ENCODE data around the gene CTRB2.
"Not testable (repeated sequence)": the region's sequence is repeated elsewhere in the genome, so short reads cannot be mapped to it uniquely, and the experiment has no call there.

The CTRB2 gene

GRCh38 chr16:75223129-75223528 lies 16.2 kb upstream of the CTRB2 start:
- H3K4me3 ChIP-seq (ENCODE audit: low read depth, low read length); H3K9me3 ChIP-seq (ENCODE audit: control insufficient read depth, insufficient read depth, low read depth, low read length); H3K36me3 ChIP-seq (ENCODE audit: control insufficient read depth, insufficient read depth, low read length); H3K27me3 ChIP-seq (ENCODE audit: control insufficient read depth, insufficient read depth, low read length); H3K9ac ChIP-seq (ENCODE audit: low read length); H3K27ac ChIP-seq (ENCODE audit: low read depth, low read length); H3K4me1 ChIP-seq (ENCODE audit: control insufficient read depth, insufficient read depth, low read length): not testable (repeated sequence)

- Histone ChIP-seq H3K27me3 (ENCODE audit: control insufficient read depth, insufficient read depth, low read length) (no peaks in the 10 kb centered on the region), H3K4me1 (ENCODE audit: control insufficient read depth, insufficient read depth, low read length) (no peaks in the 10 kb centered on the region), H3K4me3 (ENCODE audit: low read depth, low read length) (no peak overlapping the region), H3K9me3 (ENCODE audit: control insufficient read depth, insufficient read depth, low read depth, low read length) (no peaks in the 10 kb centered on the region), H3K9ac (ENCODE audit: low read length) (no peak overlapping the region), H3K36me3 (ENCODE audit: control insufficient read depth, insufficient read depth, low read length) (no peaks in the 10 kb centered on the region), H3K27ac (ENCODE audit: low read depth, low read length) (no peak overlapping the region)
These were observed 15.4 kb upstream of the CTRB2 start for GRCh38 chr16:75222271-75222783.

GRCh38 chr16:75219838-75220237 lies 12.9 kb upstream of the CTRB2 start:
- H3K27me3 ChIP-seq (ENCODE audit: control insufficient read depth, insufficient read depth, low read length): no peaks in the 10 kb centered on the region
- no peaks in the 10 kb centered on the region for H3K9me3 ChIP-seq (ENCODE audit: control insufficient read depth, insufficient read depth, low read depth, low read length)
- no peak overlapping the region for H3K27ac ChIP-seq (ENCODE audit: low read depth, low read length)
- H3K36me3 ChIP-seq (ENCODE audit: control insufficient read depth, insufficient read depth, low read length): no peaks in the 10 kb centered on the region
- no peak overlapping the region for H3K4me3 ChIP-seq (ENCODE audit: low read depth, low read length)
- no peak overlapping the region for H3K9ac ChIP-seq (ENCODE audit: low read length)
- no peaks in the 10 kb centered on the region for H3K4me1 ChIP-seq (ENCODE audit: control insufficient read depth, insufficient read depth, low read length)

GRCh38 chr16:75219088-75219487 lies 12.1 kb upstream of the CTRB2 start:
- Histone ChIP-seq H3K4me3 (ENCODE audit: low read depth, low read length) (no peak overlapping the region), H3K27me3 (ENCODE audit: control insufficient read depth, insufficient read depth, low read length) (no peaks in the 10 kb centered on the region), H3K36me3 (ENCODE audit: control insufficient read depth, insufficient read depth, low read length) (no peaks in the 10 kb centered on the region), H3K4me1 (ENCODE audit: control insufficient read depth, insufficient read depth, low read length) (no peaks in the 10 kb centered on the region), H3K9ac (ENCODE audit: low read length) (no peak overlapping the region), H3K27ac (ENCODE audit: low read depth, low read length) (no peak overlapping the region), H3K9me3 (ENCODE audit: control insufficient read depth, insufficient read depth, low read depth, low read length) (no peaks in the 10 kb centered on the region)

GRCh38 chr16:75218256-75219076 lies 11.5 kb upstream of the CTRB2 start, which contains the start of gene CTRB1:
TSS of gene CTRB1 (plus strand) at chr16:75218988. CDS start at chr16:75219008, 20 bp downstream.
- no peaks in the 10 kb centered on the region for H3K36me3 ChIP-seq (ENCODE audit: control insufficient read depth, insufficient read depth, low read length)
- no peak within 1 kb of the TSS for H3K4me3 ChIP-seq (ENCODE audit: low read depth, low read length)
- H3K27ac ChIP-seq (ENCODE audit: low read depth, low read length): no peak within 1 kb of the TSS
- no peaks in the 10 kb centered on the region for H3K27me3 ChIP-seq (ENCODE audit: control insufficient read depth, insufficient read depth, low read length)
- no peak within 1 kb of the TSS for H3K9ac ChIP-seq (ENCODE audit: low read length)
- no peaks in the 10 kb centered on the region for H3K4me1 ChIP-seq (ENCODE audit: control insufficient read depth, insufficient read depth, low read length)
- H3K9me3 ChIP-seq (ENCODE audit: control insufficient read depth, insufficient read depth, low read depth, low read length): no peaks in the 10 kb centered on the region

- Histone ChIP-seq H3K36me3 (ENCODE audit: control insufficient read depth, insufficient read depth, low read length) (no peaks in the 10 kb centered on the region), H3K9ac (ENCODE audit: low read length) (no peak overlapping the region), H3K4me1 (ENCODE audit: control insufficient read depth, insufficient read depth, low read length) (no peaks in the 10 kb centered on the region), H3K9me3 (ENCODE audit: control insufficient read depth, insufficient read depth, low read depth, low read length) (no peaks in the 10 kb centered on the region), H3K27ac (ENCODE audit: low read depth, low read length) (no peak overlapping the region), H3K27me3 (ENCODE audit: control insufficient read depth, insufficient read depth, low read length) (no peaks in the 10 kb centered on the region), H3K4me3 (ENCODE audit: low read depth, low read length) (no peak overlapping the region)
These were observed 10.5 kb upstream of the CTRB2 start for GRCh38 chr16:75217389-75217851.

- no peak overlapping the region for H3K9ac ChIP-seq (ENCODE audit: low read length)
- no peak overlapping the region for H3K4me3 ChIP-seq (ENCODE audit: low read depth, low read length)
- no peak overlapping the region for H3K27ac ChIP-seq (ENCODE audit: low read depth, low read length)
- H3K36me3 ChIP-seq (ENCODE audit: control insufficient read depth, insufficient read depth, low read length): no peaks in the 10 kb centered on the region
- H3K9me3 ChIP-seq (ENCODE audit: control insufficient read depth, insufficient read depth, low read depth, low read length): no peaks in the 10 kb centered on the region
- no peaks in the 10 kb centered on the region for H3K4me1 ChIP-seq (ENCODE audit: control insufficient read depth, insufficient read depth, low read length)
- no peaks in the 10 kb centered on the region for H3K27me3 ChIP-seq (ENCODE audit: control insufficient read depth, insufficient read depth, low read length)
These were observed 9.6 kb upstream of the CTRB2 start for GRCh38 chr16:75216576-75216975.

GRCh38 chr16:75216127-75216526 lies 9.2 kb upstream of the CTRB2 start:
- Histone ChIP-seq H3K4me3 (ENCODE audit: low read depth, low read length) (no peak overlapping the region), H3K36me3 (ENCODE audit: control insufficient read depth, insufficient read depth, low read length) (no peaks in the 10 kb centered on the region), H3K9me3 (ENCODE audit: control insufficient read depth, insufficient read depth, low read depth, low read length) (no peaks in the 10 kb centered on the region)

GRCh38 chr16:75211286-75211685 lies 4.3 kb upstream of the CTRB2 start:
- H3K9ac ChIP-seq (ENCODE audit: low read length); H3K27ac ChIP-seq (ENCODE audit: low read depth, low read length); H3K36me3 ChIP-seq (ENCODE audit: control insufficient read depth, insufficient read depth, low read length); H3K9me3 ChIP-seq (ENCODE audit: control insufficient read depth, insufficient read depth, low read depth, low read length); H3K4me3 ChIP-seq (ENCODE audit: low read depth, low read length); H3K4me1 ChIP-seq (ENCODE audit: control insufficient read depth, insufficient read depth, low read length); H3K27me3 ChIP-seq (ENCODE audit: control insufficient read depth, insufficient read depth, low read length): not testable (repeated sequence)

More at GRCh38 chr16:75216127-75216526, 9.2 kb upstream of the CTRB2 start:
- H3K4me1 ChIP-seq (ENCODE audit: control insufficient read depth, insufficient read depth, low read length): no peaks in the 10 kb centered on the region
- H3K9ac ChIP-seq (ENCODE audit: low read length): no peak overlapping the region
- H3K27me3 ChIP-seq (ENCODE audit: control insufficient read depth, insufficient read depth, low read length): no peaks in the 10 kb centered on the region
- H3K27ac ChIP-seq (ENCODE audit: low read depth, low read length): no peak overlapping the region

- Histone ChIP-seq H3K9me3 (ENCODE audit: control insufficient read depth, insufficient read depth, low read depth, low read length) (no peaks in the 10 kb centered on the region), H3K4me3 (ENCODE audit: low read depth, low read length) (no peak overlapping the region), H3K36me3 (ENCODE audit: control insufficient read depth, insufficient read depth, low read length) (no peaks in the 10 kb centered on the region), H3K9ac (ENCODE audit: low read length) (no peak overlapping the region), H3K27ac (ENCODE audit: low read depth, low read length) (no peak overlapping the region), H3K27me3 (ENCODE audit: control insufficient read depth, insufficient read depth, low read length) (no peaks in the 10 kb centered on the region), H3K4me1 (ENCODE audit: control insufficient read depth, insufficient read depth, low read length) (no peaks in the 10 kb centered on the region)
These were observed 3.0 kb upstream of the CTRB2 start for GRCh38 chr16:75209944-75210343.

- H3K4me3 ChIP-seq (ENCODE audit: low read depth, low read length); H3K27ac ChIP-seq (ENCODE audit: low read depth, low read length); H3K27me3 ChIP-seq (ENCODE audit: control insufficient read depth, insufficient read depth, low read length); H3K9ac ChIP-seq (ENCODE audit: low read length); H3K4me1 ChIP-seq (ENCODE audit: control insufficient read depth, insufficient read depth, low read length); H3K9me3 ChIP-seq (ENCODE audit: control insufficient read depth, insufficient read depth, low read depth, low read length); H3K36me3 ChIP-seq (ENCODE audit: control insufficient read depth, insufficient read depth, low read length): not testable (repeated sequence)
These were observed 2.6 kb upstream of the CTRB2 start for GRCh38 chr16:75209514-75209913.

All from HUES6 (cell line).